UCSD-AML1 (cell line): ENCODE results near the gene CFAP43.

Experiments used
- DNase-seq: peaks from one replicate; lab custom pipeline; 2025; ENCODE audit not compliant: unreplicated experiment; lab: John Stamatoyannopoulos, UW

CFAP43 gene

DNA sequence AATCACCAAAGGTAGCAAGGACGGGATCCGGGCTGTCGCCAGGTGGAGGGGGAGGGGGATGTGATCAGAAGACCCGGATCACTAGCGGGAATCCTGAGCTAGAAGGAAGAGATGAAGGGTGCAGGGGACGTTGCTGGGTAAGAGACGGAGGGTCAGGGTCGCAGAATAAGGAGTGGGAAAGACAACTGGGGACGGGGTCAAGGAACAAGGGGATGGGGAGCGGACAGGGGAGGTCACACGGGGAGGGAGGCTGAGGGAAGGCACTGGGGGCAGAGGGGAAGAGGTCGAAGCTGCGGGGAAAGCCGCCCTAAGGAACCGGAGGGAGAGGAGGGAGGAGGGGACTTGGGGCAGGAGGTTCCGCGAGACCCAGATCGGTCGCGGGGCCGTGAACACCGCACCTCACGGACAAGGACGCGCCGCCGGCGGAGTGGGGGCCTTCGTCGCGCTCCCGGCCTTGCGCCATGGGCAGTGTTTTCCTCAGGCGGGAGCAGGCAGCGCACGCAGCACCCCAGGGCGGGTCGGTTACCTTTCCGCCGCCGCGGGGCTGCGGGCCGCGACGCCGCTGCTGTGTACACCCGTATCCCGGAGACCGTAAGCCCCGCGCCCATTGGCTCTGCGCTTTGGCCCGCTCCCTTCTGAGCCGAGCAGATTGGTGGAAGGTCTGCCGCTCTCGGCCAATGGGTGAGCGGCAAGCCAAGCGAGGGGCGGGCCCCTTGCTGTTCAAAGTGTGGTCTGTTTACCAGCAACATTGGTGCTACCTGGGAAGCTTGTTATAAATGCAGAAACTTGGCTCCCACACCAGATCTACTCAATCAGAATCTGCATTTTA is at the start of gene CFAP43:
Gene CFAP43, minus strand, starts transcription at position 581 of the 829 bp plus-strand sequence. Its CDS starts 118 bp downstream, at position 463.
- DNase-seq = peak; percentile 94

DNA sequence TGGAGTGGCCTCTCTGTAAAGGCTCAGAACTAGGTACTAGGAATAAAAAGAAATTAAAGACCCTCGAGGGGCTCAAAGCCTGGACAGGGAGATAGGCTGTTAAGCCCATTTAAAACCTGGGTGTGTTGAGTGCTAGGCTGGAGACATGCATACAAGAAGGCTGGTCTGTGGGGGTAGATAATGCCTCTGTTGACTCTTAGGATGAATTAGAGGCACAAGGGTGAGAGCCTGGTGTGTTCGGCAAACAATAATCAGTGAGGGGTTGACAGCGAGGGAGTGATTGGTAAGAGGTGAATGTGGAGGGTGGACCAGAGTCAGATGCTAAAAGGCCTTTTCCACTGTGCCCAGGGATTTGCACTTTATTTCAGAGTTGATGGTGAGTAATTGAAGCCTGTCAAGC is 49.5 kb upstream of the CFAP43 start:
- no peak for DNase-seq

GRCh38 chr10:104279550-104280259 is 47.5 kb upstream of the CFAP43 start:
- DNase-seq = no peak

DNA sequence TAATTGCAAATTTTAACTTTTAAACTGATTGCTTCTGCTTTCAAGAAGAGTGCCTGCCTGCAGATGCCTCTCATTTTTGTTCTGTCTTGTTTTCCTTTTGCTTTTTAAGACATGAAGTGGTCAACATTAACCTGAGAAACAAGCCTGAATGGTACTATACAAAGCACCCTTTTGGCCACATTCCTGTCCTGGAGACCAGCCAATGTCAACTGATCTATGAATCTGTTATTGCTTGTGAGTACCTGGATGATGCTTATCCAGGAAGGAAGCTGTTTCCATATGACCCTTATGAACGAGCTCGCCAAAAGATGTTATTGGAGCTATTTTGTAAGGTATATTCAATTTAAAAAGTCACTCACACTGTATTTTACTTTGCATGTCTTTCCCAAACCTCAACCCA is 45.6 kb upstream of the CFAP43 start:
- no peak for DNase-seq

DNA sequence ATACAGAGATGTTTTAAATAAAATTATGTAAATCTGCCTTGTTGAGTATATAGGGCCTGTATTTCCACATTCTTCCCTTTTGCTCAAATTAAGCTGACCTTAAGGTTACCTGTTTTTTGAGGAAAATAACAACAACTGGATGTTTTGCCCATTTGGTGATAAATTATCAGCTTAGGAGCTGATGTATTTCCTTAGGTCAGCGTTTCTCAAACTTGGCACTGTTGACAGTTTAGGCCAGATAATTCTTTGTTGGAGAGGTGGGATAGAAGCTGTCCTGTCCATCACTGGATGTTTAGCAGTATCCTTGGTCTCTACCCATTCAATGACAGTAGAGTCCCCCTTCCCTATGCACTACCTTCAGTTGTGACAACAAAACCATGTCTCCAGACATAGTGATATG is 44.0 kb upstream of the CFAP43 start:
- DNase-seq = no peak

DNA sequence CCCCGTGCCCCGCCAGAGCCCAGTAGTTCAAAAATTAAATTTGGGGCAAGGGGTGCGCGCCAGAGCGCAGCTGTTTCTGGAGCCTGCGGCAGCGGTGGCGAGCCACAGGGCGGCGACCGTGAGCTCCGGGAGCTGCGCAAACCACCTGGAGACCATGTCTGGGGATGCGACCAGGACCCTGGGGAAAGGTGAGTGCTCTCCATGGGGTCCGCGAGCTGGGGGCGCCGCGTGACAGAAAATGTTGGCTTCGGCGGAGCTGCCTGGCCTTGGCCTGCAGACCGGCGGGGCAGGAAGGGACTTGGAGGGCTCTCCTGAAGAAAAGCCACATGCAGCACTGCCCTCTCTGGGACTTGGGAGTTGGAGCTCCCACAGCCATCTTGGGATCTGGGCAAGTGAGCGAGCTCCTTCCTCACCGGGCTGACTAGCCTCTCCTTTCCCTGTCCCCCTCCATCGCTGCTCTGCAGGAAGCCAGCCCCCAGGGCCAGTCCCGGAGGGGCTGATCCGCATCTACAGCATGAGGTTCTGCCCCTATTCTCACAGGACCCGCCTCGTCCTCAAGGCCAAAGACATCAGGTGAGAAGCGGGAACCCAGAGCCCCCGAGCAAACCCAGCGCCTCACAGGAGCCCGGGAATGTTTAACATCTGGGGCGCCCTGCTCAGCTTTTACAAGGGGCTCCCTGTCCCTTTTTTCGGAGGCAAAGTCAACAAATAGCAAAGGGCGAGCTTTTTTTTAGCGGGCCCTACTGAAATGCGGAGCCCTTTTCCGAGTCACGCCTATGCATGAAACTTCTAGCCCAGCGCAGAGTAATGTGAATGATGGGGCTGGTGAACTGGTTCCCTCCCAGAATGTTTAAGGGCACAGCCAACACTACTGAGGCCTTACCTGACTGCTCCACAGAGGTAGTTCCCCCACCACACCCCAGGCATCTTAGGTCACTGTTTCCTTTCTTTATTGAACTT is 42.9 kb upstream of the CFAP43 start:
- DNase-seq = peak; percentile 31

GRCh38 chr10:104273899-104274575 is 41.9 kb upstream of the CFAP43 start:
- DNase-seq = no peak

DNA sequence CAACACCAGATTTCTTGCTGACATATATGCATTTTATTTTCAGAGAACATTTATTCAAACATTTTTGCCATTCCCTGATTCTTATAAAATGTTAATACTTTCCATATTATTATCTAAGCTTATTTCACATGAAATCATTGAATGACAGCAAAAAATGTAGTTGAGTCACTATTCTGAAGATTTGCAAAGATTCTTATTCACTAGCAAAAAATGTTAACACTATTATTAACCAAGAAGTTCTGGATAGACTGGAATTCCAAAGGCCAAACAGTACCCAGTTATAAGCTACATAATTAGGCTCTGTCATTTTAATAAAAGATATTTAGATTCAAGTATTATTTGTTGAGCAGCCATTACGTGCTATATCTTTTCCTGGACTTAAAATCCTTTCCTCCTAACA is 41.1 kb upstream of the CFAP43 start:
- DNase-seq = no peak

- peak; percentile 98 for DNase-seq
Measured at GRCh38 chr10:104268713-104269645, 36.8 kb upstream of the CFAP43 start, which contains the start of gene GSTO2. GSTO2 (plus strand) TSS chr10:104269184; CDS start chr10:104274916, 5,732 bp downstream.

GRCh38 chr10:104268405-104268712 is 36.2 kb upstream of the CFAP43 start:
- DNase-seq = no peak

DNA sequence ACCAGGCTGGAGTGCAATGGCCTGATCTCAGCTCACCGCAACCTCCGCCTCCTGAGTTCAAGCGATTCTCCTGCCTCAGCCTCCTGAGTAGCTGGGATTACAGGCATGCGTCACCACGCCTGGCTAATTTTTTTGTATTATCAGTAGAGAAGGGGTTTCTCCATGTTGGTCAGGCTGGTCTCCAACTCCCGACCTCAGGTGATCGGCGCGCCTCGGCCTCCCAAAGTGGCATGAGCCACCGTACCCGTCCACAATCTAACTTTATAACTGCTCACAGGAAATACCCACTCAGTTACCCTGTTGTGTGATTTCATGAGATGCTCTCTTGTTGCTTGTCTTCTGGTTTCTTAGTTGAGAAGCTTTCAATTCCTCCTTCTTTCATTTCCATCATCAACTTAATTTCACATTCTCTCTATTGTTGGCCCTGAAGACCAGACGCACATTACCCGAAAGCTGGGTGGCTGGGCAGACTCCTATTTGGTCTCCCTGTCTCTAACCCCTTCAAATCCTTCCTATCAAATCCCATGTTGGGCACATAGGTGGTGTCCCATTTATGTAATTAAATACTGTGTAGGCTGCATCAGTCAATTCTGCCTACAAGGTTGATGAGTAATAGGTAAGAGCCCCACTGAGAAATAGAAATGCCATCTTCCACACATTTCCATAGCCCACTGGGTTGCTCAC is 35.7 kb upstream of the CFAP43 start:
- no peak for DNase-seq

DNA sequence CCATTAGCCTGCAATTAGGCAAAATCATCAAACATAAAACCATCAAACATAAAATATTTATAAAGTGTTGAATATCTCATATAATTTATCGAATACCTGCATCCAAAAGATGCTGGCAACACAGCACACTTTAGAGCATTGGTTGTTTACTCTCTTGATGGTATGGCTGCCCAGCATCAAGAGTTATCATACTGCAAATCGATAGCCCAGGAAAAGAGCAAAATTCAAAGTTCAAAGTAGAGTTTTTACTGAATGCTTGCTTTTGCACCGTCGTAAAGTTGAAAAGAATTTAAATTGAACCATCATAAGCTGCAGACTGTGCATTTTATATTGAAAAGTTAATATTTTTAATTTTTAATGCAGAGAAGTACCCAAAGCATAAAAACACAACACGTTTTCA is 32.6 kb upstream of the CFAP43 start:
- no peak for DNase-seq

GRCh38 chr10:104262055-104262454 is 29.9 kb upstream of the CFAP43 start:
- no peak for DNase-seq

DNA sequence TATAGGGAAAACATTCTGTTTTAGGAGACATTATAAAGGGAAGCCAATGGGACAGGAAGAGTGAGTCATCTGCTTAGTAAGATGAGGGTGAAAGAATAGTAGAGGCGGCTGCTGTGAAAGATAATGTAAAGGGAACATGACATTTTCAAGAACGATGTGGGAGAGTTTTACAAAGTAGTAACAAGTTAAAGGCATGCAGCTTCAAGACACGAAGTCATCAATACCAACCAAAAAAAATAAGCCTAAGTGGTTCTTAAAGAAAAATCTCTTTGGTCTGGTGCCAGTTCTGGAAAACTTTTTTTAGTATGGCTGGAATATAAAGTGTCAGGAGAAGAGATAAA is 28.6 kb upstream of the CFAP43 start:
- DNase-seq = no peak

GRCh38 chr10:104259999-104260774 is 28.0 kb upstream of the CFAP43 start:
- no peak for DNase-seq

DNA sequence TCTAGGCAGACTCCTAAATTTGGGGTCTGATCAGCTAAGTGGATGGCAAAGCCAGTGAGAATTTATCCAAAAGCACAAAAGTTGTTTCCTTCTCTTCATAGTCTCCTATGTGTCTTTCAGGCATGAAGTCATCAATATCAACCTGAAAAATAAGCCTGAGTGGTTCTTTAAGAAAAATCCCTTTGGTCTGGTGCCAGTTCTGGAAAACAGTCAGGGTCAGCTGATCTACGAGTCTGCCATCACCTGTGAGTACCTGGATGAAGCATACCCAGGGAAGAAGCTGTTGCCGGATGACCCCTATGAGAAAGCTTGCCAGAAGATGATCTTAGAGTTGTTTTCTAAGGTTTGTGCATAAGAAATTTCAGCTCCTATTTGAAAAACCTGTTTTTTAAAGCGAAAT is 27.3 kb upstream of the CFAP43 start:
- no peak for DNase-seq

DNA sequence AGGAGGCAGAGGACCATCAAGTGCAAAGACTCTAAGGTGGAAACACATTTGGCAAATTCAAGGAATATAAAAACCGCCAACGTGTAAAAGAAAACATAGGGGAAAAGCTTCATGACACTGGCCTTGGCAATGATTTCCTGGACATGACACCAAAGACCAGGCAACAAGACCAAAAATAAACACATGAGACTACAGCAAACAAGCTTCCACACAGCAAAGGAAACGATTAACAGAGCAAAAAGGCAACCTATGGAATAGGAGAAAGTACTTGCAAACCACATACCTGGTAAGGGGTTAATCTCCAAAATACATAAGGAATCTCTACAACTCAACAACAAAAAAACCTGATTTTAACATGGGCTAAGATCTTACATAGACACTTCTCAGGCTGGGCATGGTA is 26.0 kb upstream of the CFAP43 start:
- DNase-seq = no peak

DNA sequence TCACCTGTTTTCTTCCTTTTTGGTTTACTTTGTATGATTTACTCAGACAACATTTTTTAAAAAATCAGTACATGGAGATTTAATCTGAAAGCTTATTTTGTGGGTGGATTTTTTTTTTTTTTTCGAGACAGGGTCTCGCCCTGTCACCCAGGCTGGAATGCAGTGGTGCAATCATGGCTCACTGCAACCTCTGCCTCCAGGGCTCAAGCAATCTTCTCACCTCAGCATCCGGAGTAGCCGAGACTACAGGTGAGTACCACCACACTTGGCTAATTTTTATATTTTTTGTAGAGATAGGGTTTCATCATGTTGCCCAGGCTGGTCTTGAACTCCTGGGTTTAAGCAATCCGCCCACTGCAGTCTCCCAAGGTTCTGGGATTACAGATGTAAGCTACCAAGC is 25.1 kb upstream of the CFAP43 start:
- DNase-seq = no peak
